Glutamatergic neuron (in vitro differentiated cells): Measurements from ENCODE around the gene FSTL4. TPM values are rescaled to one million over a fixed set of nuclear protein-coding genes. Genes with fewer than 3 reads are reported as not detected.

Source experiments
- DNase-seq: peaks from one replicate; pipeline ENCODE4 v3.0.0; 2022
- H3K27ac Mint-ChIP-seq: one replicate; pipeline ENCODE4 v1.8.0; 2020; ENCODE audit warnings: mild to moderate bottlenecking, mixed read lengths, inconsistent platforms; ENCODE audit not compliant: unreplicated experiment
- H3K27me3 Mint-ChIP-seq: one replicate; pipeline ENCODE4 v1.8.0; 2020; ENCODE audit warnings: mild to moderate bottlenecking, moderate library complexity, mixed read lengths, inconsistent platforms; ENCODE audit not compliant: unreplicated experiment
- H3K36me3 Mint-ChIP-seq: one replicate; pipeline ENCODE4 v1.8.0; 2020; ENCODE audit warnings: mild to moderate bottlenecking, mixed read lengths, inconsistent platforms; ENCODE audit not compliant: unreplicated experiment
- H3K4me1 Mint-ChIP-seq: one replicate; pipeline ENCODE4 v1.8.0; 2020; ENCODE audit warnings: mild to moderate bottlenecking, low read depth, mixed read lengths, inconsistent platforms; ENCODE audit not compliant: unreplicated experiment
- H3K4me3 Mint-ChIP-seq: one replicate; pipeline ENCODE4 v1.8.0; 2020; ENCODE audit warnings: mild to moderate bottlenecking, mixed read lengths, inconsistent platforms; ENCODE audit not compliant: unreplicated experiment
- H3K9me3 Mint-ChIP-seq: one replicate; pipeline ENCODE4 v1.8.0; 2020; ENCODE audit warnings: mild to moderate bottlenecking, moderate library complexity, mixed read lengths, inconsistent platforms; ENCODE audit not compliant: unreplicated experiment
- CTCF ChIP-seq: fragments of 200-600 bp; sonication (generic); IDR thresholded peaks from one replicate; pipeline ENCODE4 v1.5.0; 2021; ENCODE audit not compliant: partially characterized antibody, unreplicated experiment
- total RNA-seq: library from RNA; stranded (reverse); fragmentation: NEBNext Ultra II Directional; extraction: Animal tissue kit (Norgen Biotek cat#: 25700); gene quantifications from one replicate; pipeline ENCODE4 v1.2.1, GENCODE V29; 2021; ENCODE audit not compliant: unreplicated experiment

Gene FSTL4
- total RNA-seq, 1 donor from 2014 or later: 29.0 TPM

- H3K9me3 Mint-ChIP-seq: peaks cover 5% of the 10 kb centered on the region
- DNase-seq: no peak
- no peaks in the 10 kb centered on the region for H3K27me3 Mint-ChIP-seq
- no peak for TF ChIP-seq CTCF
- H3K36me3 Mint-ChIP-seq: peaks cover 7% of the 10 kb centered on the region
- peak overlapping the region; percentile 12 for H3K27ac Mint-ChIP-seq
- peaks cover 5% of the 10 kb centered on the region for H3K4me1 Mint-ChIP-seq
- H3K4me3 Mint-ChIP-seq: no peak overlapping the region
These were observed 370.9 kb downstream of the FSTL4 start for GRCh38 chr5:133241179-133242092.

- H3K36me3 Mint-ChIP-seq: peaks cover 7% of the 10 kb centered on the region
- H3K9me3 Mint-ChIP-seq: peaks cover 5% of the 10 kb centered on the region
- TF ChIP-seq CTCF: no peak
- no peak overlapping the region for H3K4me3 Mint-ChIP-seq
- H3K27ac Mint-ChIP-seq: no peak overlapping the region
- H3K4me1 Mint-ChIP-seq: peaks cover 4% of the 10 kb centered on the region
- no peaks in the 10 kb centered on the region for H3K27me3 Mint-ChIP-seq
- DNase-seq: no peak
These were observed 371.8 kb downstream of the FSTL4 start for GRCh38 chr5:133240425-133241091.

- no peaks in the 10 kb centered on the region for H3K4me1 Mint-ChIP-seq
- peaks cover 7% of the 10 kb centered on the region for H3K36me3 Mint-ChIP-seq
- no peak overlapping the region for H3K4me3 Mint-ChIP-seq
- peaks cover 4% of the 10 kb centered on the region for H3K9me3 Mint-ChIP-seq
- peaks cover 2% of the 10 kb centered on the region for H3K27me3 Mint-ChIP-seq
- DNase-seq: no peak
- TF ChIP-seq CTCF: no peak
- H3K27ac Mint-ChIP-seq: no peak overlapping the region
These were observed 373.7 kb downstream of the FSTL4 start for GRCh38 chr5:133238426-133239205.

- H3K27me3 Mint-ChIP-seq: peaks cover 2% of the 10 kb centered on the region
- no peak for TF ChIP-seq CTCF
- DNase-seq: no peak
- no peaks in the 10 kb centered on the region for H3K4me1 Mint-ChIP-seq
- peaks cover 13% of the 10 kb centered on the region for H3K36me3 Mint-ChIP-seq
- no peak overlapping the region for H3K27ac Mint-ChIP-seq
- H3K4me3 Mint-ChIP-seq: no peak overlapping the region
- peaks cover 4% of the 10 kb centered on the region for H3K9me3 Mint-ChIP-seq
These were observed 375.4 kb downstream of the FSTL4 start for GRCh38 chr5:133236976-133237375.
